H9 (cell line): Measurements from ENCODE around the gene RAD54L. TPM values are rescaled to one million over a fixed set of nuclear protein-coding genes. Genes with fewer than 3 reads are reported as not detected.
"Not testable (repeated sequence)": the region's sequence is repeated elsewhere in the genome, so short reads cannot be mapped to it uniquely, and the experiment has no call there.

ENCODE experiments used
- DNase-seq: peaks from one replicate; pipeline ENCODE4 v3.0.0-alpha.2; 2017
- H2AFZ ChIP-seq: one replicate; pipeline ENCODE4 v1.6.1; 2013; ENCODE audit warnings: mild to moderate bottlenecking, low read length, control low read depth, moderate library complexity
- H2AK5ac ChIP-seq: 2 replicates; pipeline ENCODE4 v1.6.1; 2013; ENCODE audit warnings: low read length, control low read depth, mixed read lengths; ENCODE audit not compliant: insufficient read length
- H2BK120ac ChIP-seq: one replicate; pipeline ENCODE4 v1.6.1; 2013; ENCODE audit warnings: low read depth, mild to moderate bottlenecking, low read length, control low read depth, inconsistent platforms; ENCODE audit not compliant: poor library complexity, severe bottlenecking
- H2BK12ac ChIP-seq: 2 replicates; pipeline ENCODE4 v1.6.1; 2013; ENCODE audit warnings: low read length, control low read depth, mixed read lengths, low read depth; ENCODE audit not compliant: insufficient read length
- H2BK15ac ChIP-seq: 2 replicates; pipeline ENCODE4 v1.6.1; 2013; ENCODE audit warnings: low read depth, low read length, control low read depth
- H2BK20ac ChIP-seq: one replicate; pipeline ENCODE4 v1.6.1; 2013; ENCODE audit warnings: low read depth, mild to moderate bottlenecking, low read length, control low read depth, inconsistent platforms; ENCODE audit not compliant: poor library complexity, severe bottlenecking
- H2BK5ac ChIP-seq: 2 replicates; pipeline ENCODE4 v1.6.1; 2013; ENCODE audit warnings: low read length, control low read depth, mixed read lengths; ENCODE audit not compliant: insufficient read length
- H3K14ac ChIP-seq: 2 replicates; pipeline ENCODE4 v1.6.1; 2013; ENCODE audit warnings: low read length, control low read depth; ENCODE audit not compliant: insufficient read depth
- H3K18ac ChIP-seq: 2 replicates; pipeline ENCODE4 v1.6.1; 2013; ENCODE audit warnings: low read depth, mild to moderate bottlenecking, mixed read lengths, low read length, control low read depth; ENCODE audit not compliant: insufficient read length
- H3K23ac ChIP-seq: 2 replicates; pipeline ENCODE4 v1.6.1; 2013; ENCODE audit warnings: low read length, control low read depth, mixed read lengths, low read depth; ENCODE audit not compliant: insufficient read length
- H3K23me2 ChIP-seq: 2 replicates; pipeline ENCODE4 v1.6.1; 2013; ENCODE audit warnings: low read depth, mild to moderate bottlenecking, mixed read lengths, low read length, control low read depth; ENCODE audit not compliant: insufficient read length, poor library complexity, severe bottlenecking
- H3K27ac ChIP-seq: 2 replicates; pipeline ENCODE4 v1.5.1; 2013; ENCODE audit warnings: low read length, control low read depth, mixed read lengths, low read depth; ENCODE audit not compliant: insufficient read length
- H3K27me3 ChIP-seq: 2 replicates; pipeline ENCODE4 v1.6.1; 2013; ENCODE audit warnings: low read length, control low read depth, inconsistent platforms; ENCODE audit not compliant: insufficient read depth
- H3K4ac ChIP-seq: 2 replicates; pipeline ENCODE4 v1.6.1; 2013; ENCODE audit warnings: low read depth, mild to moderate bottlenecking, control low read depth, inconsistent platforms, low read length, moderate library complexity
- H3K4me1 ChIP-seq: 2 replicates; pipeline ENCODE4 v1.6.1; 2013; ENCODE audit warnings: low read length, control low read depth, inconsistent platforms; ENCODE audit not compliant: insufficient read depth
- H3K4me2 ChIP-seq: 2 replicates; pipeline ENCODE4 v1.6.1; 2013; ENCODE audit warnings: low read length, control low read depth, mixed read lengths; ENCODE audit not compliant: insufficient read length, insufficient read depth
- H3K56ac ChIP-seq: 2 replicates; pipeline ENCODE4 v1.6.1; 2013; ENCODE audit warnings: low read depth, mild to moderate bottlenecking, mixed read lengths, low read length, control low read depth; ENCODE audit not compliant: insufficient read length
- H3K79me1 ChIP-seq: 2 replicates; pipeline ENCODE4 v1.6.1; 2013; ENCODE audit warnings: low read depth, mild to moderate bottlenecking, moderate library complexity, low read length, control low read depth, inconsistent platforms; ENCODE audit not compliant: insufficient read depth, poor library complexity, severe bottlenecking
- H3K79me2 ChIP-seq: 2 replicates; pipeline ENCODE4 v1.6.1; 2013; ENCODE audit warnings: low read length, control low read depth, inconsistent platforms; ENCODE audit not compliant: insufficient read depth
- H3K9ac ChIP-seq: 2 replicates; pipeline ENCODE4 v1.6.1; 2013; ENCODE audit warnings: low read length, control low read depth, mixed read lengths; ENCODE audit not compliant: insufficient read length; ENCODE audit errors: extremely low read depth
- H3K9me3 ChIP-seq: one replicate; pipeline ENCODE4 v1.6.1; 2013; ENCODE audit warnings: low read depth, low read length, inconsistent platforms; ENCODE audit not compliant: control insufficient read depth
- H3T11ph ChIP-seq: one replicate; pipeline ENCODE4 v1.6.1; 2013; ENCODE audit warnings: mild to moderate bottlenecking, low read length, control low read depth, inconsistent platforms
- H4K20me1 ChIP-seq: one replicate; pipeline ENCODE4 v1.6.1; 2013; ENCODE audit not compliant: control insufficient read depth, insufficient read length, insufficient read depth
- H4K5ac ChIP-seq: 2 replicates; pipeline ENCODE4 v1.6.1; 2013; ENCODE audit warnings: low read depth, mild to moderate bottlenecking, mixed read lengths, low read length, control low read depth; ENCODE audit not compliant: insufficient read length
- H4K8ac ChIP-seq: replicated peaks from 2 replicates; pipeline ENCODE4 v1.6.1; 2013; ENCODE audit warnings: low read length, control low read depth, mixed read lengths, low read depth; ENCODE audit not compliant: insufficient read length
- H4K91ac ChIP-seq: 2 replicates; pipeline ENCODE4 v1.6.1; 2013; ENCODE audit warnings: low read depth, mild to moderate bottlenecking, moderate library complexity, mixed read lengths, low read length, control low read depth; ENCODE audit not compliant: insufficient read length
- H3K27ac Mint-ChIP-seq, 3 experiments: 2 replicates in 2 of 3; 3 replicates in 1 of 3; pipeline ENCODE4 v1.8.0; 2020 to 2021; ENCODE audit warnings: mixed read lengths in 3 of 3, mild to moderate bottlenecking in 1 of 3, moderate library complexity in 1 of 3
- H3K27me3 Mint-ChIP-seq: 2 replicates; pipeline ENCODE4 v1.8.0; 2021; ENCODE audit warnings: low read depth, mild to moderate bottlenecking, moderate library complexity, mixed read lengths
- H3K36me3 Mint-ChIP-seq, 3 experiments: 2 replicates in 2 of 3; 3 replicates in 1 of 3; pipeline ENCODE4 v1.8.0; 2020 to 2021; ENCODE audit warnings: low read depth in 3 of 3, mixed read lengths in 3 of 3; ENCODE audit not compliant: insufficient read depth in 1 of 3
- H3K4me1 Mint-ChIP-seq, 2 experiments: 2 replicates each; pipeline ENCODE4 v1.8.0; 2020; ENCODE audit warnings: mixed read lengths in 2 of 2
- H3K4me3 Mint-ChIP-seq, 2 experiments: 2 replicates in 1 of 2; 3 replicates in 1 of 2; pipeline ENCODE4 v1.8.0; 2020 to 2021; ENCODE audit warnings: mild to moderate bottlenecking in 2 of 2, mixed read lengths in 2 of 2, moderate library complexity in 1 of 2
- H3K9me3 Mint-ChIP-seq, 2 experiments: 2 replicates in 1 of 2; 3 replicates in 1 of 2; pipeline ENCODE4 v1.8.0; 2020; ENCODE audit warnings: mild to moderate bottlenecking in 2 of 2, mixed read lengths in 2 of 2, moderate library complexity in 1 of 2
- CTCF ChIP-seq: fragments of 200-600 bp; sonication (generic); conservative IDR thresholded peaks from 3 replicates; pipeline ENCODE4 v1.8.0; 2021; ENCODE audit warnings: antibody characterized with exemption, mild to moderate bottlenecking
- WGBS: extraction: QIAGEN DNeasy Blood & Tissue Kit; methylation state at CpG from one replicate; pipeline ENCODE4 v1.1.7; 2013; ENCODE audit warnings: missing lambda C conversion rate, low lambda C conversion rate, mixed read lengths; ENCODE audit not compliant: insufficient read length; ENCODE audit errors: extremely low coverage; 5-methylcytosine and 5-hydroxymethylcytosine counted together
- total RNA-seq: library from RNA; stranded (reverse); gene quantifications from 2 replicates; pipeline ENCODE4 v1.2.1, GENCODE V29; 2021

Gene RAD54L
- total RNA-seq, 1 experiment from 2014 or later: 43.4 TPM

DNA sequence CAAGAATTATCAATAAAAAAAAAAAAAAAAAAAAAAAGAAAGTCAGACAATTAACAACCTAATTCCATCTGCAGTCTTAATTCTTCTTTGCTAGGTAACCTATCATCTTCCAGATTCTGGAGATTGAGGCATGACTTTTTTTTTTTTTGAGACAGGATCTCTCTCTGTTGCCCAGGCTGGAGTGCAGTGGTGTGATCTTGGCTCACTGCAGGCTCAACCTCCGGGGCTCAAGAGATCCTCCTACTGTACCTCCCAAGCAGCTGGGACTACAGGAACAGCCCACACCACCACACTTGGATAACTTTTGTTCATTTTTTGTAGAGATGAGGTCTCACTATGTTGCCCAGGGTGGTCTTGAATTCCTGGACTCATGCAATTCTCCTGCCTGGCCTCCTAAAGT is 4.6 kb upstream of the RAD54L start:
- no CpG with 5 or more reads among the region's 1 CpG for WGBS
- no peak overlapping the region for H3K4me3 Mint-ChIP-seq
- Histone ChIP-seq H2BK5ac (no peak overlapping the region), H2AFZ (no peak overlapping the region), H3K27ac (no peak overlapping the region), H3K9ac (no peak overlapping the region), H2BK20ac (no peak overlapping the region), H3K27me3 (no peaks in the 10 kb centered on the region), H2BK15ac (no peak overlapping the region), H3K14ac (no peak overlapping the region), H2BK12ac (no peak overlapping the region), H3K4me1 (no peaks in the 10 kb centered on the region), H2BK120ac (no peak overlapping the region), H3T11ph (no peak overlapping the region), H3K23me2 (peaks cover 4% of the 10 kb centered on the region), H2AK5ac (no peak overlapping the region), H4K5ac (no peak overlapping the region), H3K56ac (no peak overlapping the region), H3K9me3 (no peaks in the 10 kb centered on the region), H4K91ac (no peak overlapping the region), H3K79me1 (no peaks in the 10 kb centered on the region), H3K4me2 (no peak overlapping the region), H3K4ac (no peak overlapping the region), H4K20me1 (no peaks in the 10 kb centered on the region), H4K8ac (no peak overlapping the region), H3K23ac (no peak overlapping the region), H3K18ac (no peak overlapping the region), H3K79me2 (no peaks in the 10 kb centered on the region)
- H3K9me3 Mint-ChIP-seq: peaks cover 22 to 26% of the 10 kb centered on the region in 2 experiments
- no peak overlapping the region for H3K27ac Mint-ChIP-seq
- peaks cover 6 to 12% (median 6%) of the 10 kb centered on the region in 3 experiments; a peak in 6 of 7 replicates for H3K36me3 Mint-ChIP-seq
- no peak for DNase-seq
- H3K27me3 Mint-ChIP-seq: peaks cover 1% of the 10 kb centered on the region; the same call in 1 of the 2 replicates
- peaks cover 0 to 6% of the 10 kb centered on the region in 2 experiments; a peak in 3 of 4 replicates for H3K4me1 Mint-ChIP-seq
- TF ChIP-seq CTCF: no peak

- no CpG with 5 or more reads among the region's 3 CpGs for WGBS
- H3K27me3 Mint-ChIP-seq, H3K23me2 ChIP-seq, H3K56ac ChIP-seq, H3K4me3 Mint-ChIP-seq, H2AFZ ChIP-seq, H2BK20ac ChIP-seq, H3K79me2 ChIP-seq, H3K4me2 ChIP-seq, H3K4ac ChIP-seq, H3K36me3 Mint-ChIP-seq, H3K14ac ChIP-seq, H4K91ac ChIP-seq, H3T11ph ChIP-seq, H3K79me1 ChIP-seq, H2BK15ac ChIP-seq, H2BK120ac ChIP-seq, DNase-seq, H4K20me1 ChIP-seq, H3K23ac ChIP-seq, H2BK12ac ChIP-seq, H2AK5ac ChIP-seq, H4K8ac ChIP-seq, H3K27me3 ChIP-seq, H3K27ac ChIP-seq, H3K18ac ChIP-seq, H3K4me1 ChIP-seq, H2BK5ac ChIP-seq, H3K9ac ChIP-seq, H3K9me3 ChIP-seq, H3K27ac Mint-ChIP-seq, H4K5ac ChIP-seq: not testable (repeated sequence)
- Mint-ChIP-seq H3K4me1 (peaks cover 5 to 12% of the 10 kb centered on the region in 2 experiments), H3K9me3 (peaks cover 16 to 17% of the 10 kb centered on the region in 2 experiments)
Observed at GRCh38 chr1:46243831-46244230, 3.7 kb upstream of the RAD54L start.
